Right ventricle myocardium inferior (tissue), 1 donor: ENCODE data around the gene CACNA1D. TPM values are rescaled to one million over a fixed set of nuclear protein-coding genes. Genes with fewer than 3 reads are reported as not detected.
"Not testable (repeated sequence)": the region's sequence is repeated elsewhere in the genome, so short reads cannot be mapped to it uniquely, and the experiment has no call there.

Experiments
- ATAC-seq: fragments of 200-7000 bp; cut with Tn5 transposase; one replicate; pipeline ENCODE4 v1.9.1; 2020; ENCODE audit warnings: mild to moderate bottlenecking, moderate library complexity
- DNase-seq: peaks from one replicate; pipeline ENCODE4 v3.0.0; 2021; ENCODE audit errors: missing footprints
- intact Hi-C: fragments of 100-400 bp; cut with DNase I; formaldehyde crosslinking; loops from one replicate; pipeline ENCODE4 v1.11.0; 2022
- total RNA-seq: library from RNA; stranded (reverse); fragmentation: NEBNext Ultra II Directional; extraction: Animal tissue kit (Norgen Biotek cat#: 25700); gene quantifications from one replicate; pipeline ENCODE4 v1.2.1, GENCODE V29; 2021
- donor health status: DM: no; HTN: yes; CAD: no; lungs with severe emphysema.

The CACNA1D gene
- total RNA-seq, 1 donor from 2014 or later: 1.1 TPM

DNA sequence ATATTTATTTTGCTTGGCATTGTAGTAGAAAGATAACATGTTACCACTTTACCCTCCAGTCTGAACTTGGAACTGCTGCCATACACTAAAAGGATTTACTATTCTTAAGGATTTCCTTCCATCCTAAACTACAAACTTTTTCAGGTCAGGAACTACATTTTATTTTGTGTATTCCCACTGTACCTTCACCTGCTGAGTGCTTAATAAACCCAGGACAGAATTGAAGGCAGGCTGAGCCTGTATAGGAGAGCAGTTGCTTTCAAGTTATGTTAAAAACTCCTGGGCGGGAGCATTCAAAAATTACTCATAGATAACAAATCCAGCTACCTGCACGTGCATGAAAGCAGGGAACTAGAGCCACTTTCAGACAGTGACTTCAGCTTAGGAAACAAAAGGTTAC lies 58.3 kb downstream of the CACNA1D start:
- ATAC-seq: no peak

DNA sequence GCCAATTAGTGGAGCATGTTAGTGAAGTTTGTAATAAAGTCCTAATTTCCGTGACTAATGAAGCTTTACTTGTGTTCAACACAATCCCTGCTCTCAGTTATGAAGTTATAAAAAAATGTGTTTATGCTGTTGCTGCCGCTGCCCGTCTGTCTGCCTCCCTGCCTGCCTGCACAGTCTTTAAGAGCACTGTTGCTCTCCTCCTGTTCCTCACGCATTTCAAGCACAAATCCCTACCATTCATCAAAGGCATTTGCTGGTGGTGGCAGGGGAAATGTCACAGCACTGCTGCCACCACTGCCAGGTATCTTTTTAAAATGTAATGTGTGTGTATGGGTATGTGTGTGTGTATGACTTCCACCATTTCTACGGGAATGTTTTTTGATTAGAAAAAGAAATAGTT lies 58.8 kb downstream of the CACNA1D start:
- no peak for ATAC-seq
- DNase-seq: no peak
- intact Hi-C loops: no loop called here

More for the DNA sequence above, 58.3 kb downstream of the CACNA1D start:
- no peak for DNase-seq
- intact Hi-C loops: no loop called here

- intact Hi-C loops: no loop called here
- ATAC-seq (no peak), DNase-seq (no peak)
These were observed 60.2 kb downstream of the CACNA1D start for GRCh38 chr3:53554559-53555067.

DNA sequence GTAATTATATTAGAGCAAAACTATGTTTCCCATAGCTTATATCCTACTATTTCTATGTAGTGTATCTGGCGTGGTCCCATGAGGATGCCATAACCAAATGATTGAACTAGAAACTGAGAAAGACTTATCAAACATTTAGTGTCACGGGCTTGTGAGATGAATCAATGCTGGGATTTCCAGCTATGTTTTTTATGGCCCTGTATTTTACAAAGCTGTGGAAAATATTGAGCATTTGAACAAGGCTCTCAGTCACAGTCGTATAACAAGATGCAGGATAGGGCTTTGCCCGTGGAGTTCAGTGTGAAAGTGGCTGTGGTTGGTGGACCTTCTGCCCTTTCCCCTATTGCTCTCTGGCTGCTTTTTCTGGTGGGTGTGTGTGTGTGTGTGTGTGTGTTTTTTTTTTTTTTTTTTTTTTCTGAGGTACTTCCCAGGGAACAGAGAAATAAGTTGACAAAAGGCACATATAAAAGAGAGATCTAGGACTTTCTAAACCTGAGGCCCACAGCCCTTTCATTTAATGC lies 60.7 kb downstream of the CACNA1D start:
- intact Hi-C loops: no loop called here
- ATAC-seq: no peak

GRCh38 chr3:53566461-53567145 lies 72.2 kb downstream of the CACNA1D start:
- ATAC-seq: no peak
- no peak for DNase-seq
- intact Hi-C loops: no loop called here

More for the DNA sequence above, 60.7 kb downstream of the CACNA1D start:
- no peak for DNase-seq

- no peak for DNase-seq
- intact Hi-C loops: no loop called here
- ATAC-seq: no peak
These were observed 75.7 kb downstream of the CACNA1D start for GRCh38 chr3:53570081-53570480.

DNA sequence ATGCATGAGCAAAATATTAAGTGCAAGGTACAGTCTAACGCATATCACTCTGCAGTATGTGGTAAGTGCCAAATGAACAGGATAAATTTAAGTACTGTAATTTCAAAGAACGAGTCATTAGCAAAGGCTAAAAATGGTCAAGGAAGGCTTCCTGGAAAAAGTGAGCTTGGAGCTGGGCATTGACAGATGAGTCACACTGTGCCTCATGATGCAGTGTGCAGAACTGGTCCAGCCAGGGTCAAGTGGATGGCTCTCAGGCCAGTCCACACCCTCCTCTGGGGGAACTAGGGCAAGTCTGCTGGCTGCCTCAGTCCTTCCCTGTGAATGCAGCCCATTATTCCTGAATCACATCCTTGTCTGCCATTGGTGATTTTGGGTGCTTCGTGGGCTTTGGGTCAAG lies 76.3 kb downstream of the CACNA1D start:
- no peak for ATAC-seq
- intact Hi-C loops: no loop called here
- DNase-seq: no peak

DNA sequence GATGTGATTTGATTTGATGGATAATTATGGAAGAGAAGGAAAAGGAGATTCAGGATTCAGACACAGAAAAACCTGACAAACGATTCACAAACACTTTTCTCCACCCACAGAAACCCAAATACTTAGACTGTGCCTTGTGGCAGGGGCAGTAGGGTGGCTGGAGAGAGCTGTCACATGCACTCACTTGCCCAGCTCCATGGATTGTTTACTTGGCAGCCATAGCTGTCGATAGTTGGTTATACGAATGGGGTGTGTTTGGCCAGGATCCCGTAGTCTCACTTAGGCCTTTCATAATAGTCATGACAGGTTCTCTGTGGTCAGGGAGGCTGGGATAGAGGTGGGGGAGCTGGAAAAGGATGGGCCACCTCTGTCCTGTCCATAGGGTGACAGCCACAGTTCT lies 76.9 kb downstream of the CACNA1D start:
- DNase-seq (no peak), ATAC-seq (no peak)
- intact Hi-C loops: no loop called here

GRCh38 chr3:53572184-53572583 lies 77.8 kb downstream of the CACNA1D start:
- ATAC-seq, intact Hi-C loops, DNase-seq: not testable (repeated sequence)

DNA sequence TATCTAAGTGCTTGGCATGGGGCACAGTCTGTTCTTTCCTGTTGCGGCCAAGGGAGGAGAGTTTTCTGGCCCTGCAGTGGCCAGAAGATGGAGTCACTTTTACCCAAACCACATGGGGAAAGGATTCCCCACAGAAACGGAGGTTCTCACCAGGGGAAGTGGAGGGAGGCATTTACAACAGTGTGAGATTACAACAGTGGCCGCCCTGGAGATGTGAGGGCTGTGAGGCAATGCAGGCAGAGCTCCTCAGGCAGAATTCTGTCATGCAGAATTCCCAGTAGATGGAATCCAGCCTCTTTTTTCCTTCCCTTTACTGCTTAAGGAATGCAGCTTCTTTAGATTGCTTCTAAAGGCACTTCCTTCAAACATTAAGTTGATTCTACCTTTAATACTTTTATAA lies 83.1 kb downstream of the CACNA1D start:
- no peak for DNase-seq
- ATAC-seq: no peak
- intact Hi-C loops: no loop called here

- ATAC-seq (no peak), DNase-seq (no peak)
- intact Hi-C loops: no loop called here
These were observed 85.2 kb downstream of the CACNA1D start for GRCh38 chr3:53579636-53580035.

GRCh38 chr3:53581671-53582070 lies 87.3 kb downstream of the CACNA1D start:
- no peak for DNase-seq
- no peak for ATAC-seq
- intact Hi-C loops: no loop called here

DNA sequence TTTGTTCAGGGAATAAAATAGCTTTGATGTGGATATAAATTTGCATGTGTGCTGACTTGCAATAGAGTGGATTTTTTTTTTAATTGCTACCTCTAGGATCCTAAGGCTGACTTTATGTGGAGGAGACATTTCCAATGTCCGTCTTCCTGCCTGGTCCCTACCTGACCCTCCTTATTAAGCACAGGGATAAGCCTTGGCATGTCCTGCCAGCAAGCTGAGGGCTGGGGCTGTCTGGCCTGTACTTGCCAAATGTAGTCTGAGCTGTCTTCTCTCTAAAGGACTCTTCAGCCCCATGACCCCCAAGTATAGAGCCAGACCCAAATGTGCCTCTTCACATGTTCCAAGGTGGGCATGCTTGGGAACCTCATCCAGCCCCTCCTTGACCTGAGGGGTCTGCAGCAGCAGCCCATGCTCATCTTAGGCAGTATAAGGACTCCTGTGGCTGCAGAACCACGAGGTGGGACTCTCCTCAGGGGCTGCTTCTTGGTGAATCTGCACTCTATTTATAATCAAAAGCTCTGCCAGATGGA lies 88.8 kb downstream of the CACNA1D start:
- ATAC-seq (no peak), DNase-seq (no peak)
- intact Hi-C loops: no loop called here

DNA sequence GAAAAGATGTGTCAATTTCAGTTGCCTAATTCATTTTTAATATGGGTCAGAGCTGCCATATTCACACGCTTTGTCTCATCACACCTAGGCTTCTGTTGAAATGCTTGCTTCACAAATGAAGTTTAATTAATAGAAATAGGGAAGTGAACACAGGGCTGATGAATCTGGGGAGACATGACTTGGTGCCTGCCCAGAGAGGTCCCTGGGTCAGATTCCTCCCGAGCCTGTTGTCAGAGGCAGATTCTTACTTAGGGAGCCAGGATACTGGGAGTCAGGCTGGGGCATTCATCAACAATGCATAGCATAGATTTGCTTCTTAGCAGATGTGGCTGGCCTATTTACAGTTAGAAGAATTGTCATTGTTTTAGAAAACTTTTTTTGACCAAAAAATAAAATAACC lies 90.6 kb downstream of the CACNA1D start:
- ATAC-seq: no peak
- intact Hi-C loops: no loop called here
- DNase-seq: no peak

DNA sequence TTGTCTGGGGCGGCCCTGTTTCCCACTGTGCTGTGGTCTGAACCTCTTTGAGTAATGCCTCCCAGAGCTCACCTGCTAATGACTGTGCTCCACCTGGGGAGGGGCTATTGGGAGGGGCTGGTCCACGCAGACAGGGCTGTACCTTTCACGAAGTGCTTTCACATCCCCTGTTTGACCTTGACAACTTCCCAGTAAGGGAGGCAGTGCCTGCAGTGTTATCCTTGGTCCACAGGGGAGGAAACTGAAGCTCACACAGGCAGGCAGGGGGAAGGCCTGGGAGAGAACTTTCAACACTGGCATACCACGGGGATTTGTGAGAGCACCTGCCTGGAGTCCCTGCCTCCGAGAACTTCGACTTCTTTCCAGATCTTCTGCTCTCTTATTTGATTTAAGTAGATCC lies 91.2 kb downstream of the CACNA1D start:
- intact Hi-C loops: no loop called here
- DNase-seq (no peak), ATAC-seq (no peak)

DNA sequence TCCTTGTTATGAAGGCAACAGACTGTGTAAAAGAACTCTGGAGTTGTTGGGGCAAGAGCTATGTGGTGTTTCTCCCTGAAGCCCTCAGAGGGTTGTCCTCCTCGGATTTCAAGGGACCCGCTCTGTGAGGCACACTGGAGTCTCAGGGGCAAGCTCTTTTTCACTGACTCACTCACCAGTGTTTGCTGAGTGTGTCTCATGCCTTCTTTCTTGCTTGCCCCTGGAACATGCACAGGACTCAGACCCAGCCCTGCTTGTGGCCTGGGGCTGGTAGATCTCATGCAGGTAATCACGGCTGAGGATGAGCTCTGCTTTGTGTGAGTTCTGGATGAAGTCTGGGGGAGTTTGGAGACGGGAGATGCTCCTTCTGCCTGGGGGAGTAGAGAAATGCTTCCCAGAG lies 93.7 kb downstream of the CACNA1D start:
- ATAC-seq (no peak), DNase-seq (no peak)
- intact Hi-C loops: no loop called here

DNA sequence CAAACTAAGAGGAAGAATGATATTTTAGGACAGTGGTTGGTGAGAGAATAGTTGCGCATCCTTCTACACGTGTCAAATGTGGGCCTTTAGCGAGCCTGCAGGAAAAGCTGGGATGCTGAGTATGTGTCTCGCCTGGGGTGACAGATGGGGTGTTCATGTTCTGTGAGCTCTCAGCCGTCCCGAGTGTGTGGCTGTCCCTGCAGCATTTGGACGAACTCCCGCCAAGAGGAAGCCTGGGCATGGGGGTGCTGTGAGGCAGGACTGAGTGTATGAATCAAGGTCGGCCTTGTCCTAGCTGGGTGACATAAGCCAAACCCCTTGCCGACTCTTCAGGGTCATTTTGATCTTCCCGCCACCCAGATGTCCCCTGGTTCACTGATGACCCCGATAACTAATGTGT lies 94.8 kb downstream of the CACNA1D start:
- no peak for DNase-seq
- ATAC-seq: no peak
- intact Hi-C loops: no loop called here

DNA sequence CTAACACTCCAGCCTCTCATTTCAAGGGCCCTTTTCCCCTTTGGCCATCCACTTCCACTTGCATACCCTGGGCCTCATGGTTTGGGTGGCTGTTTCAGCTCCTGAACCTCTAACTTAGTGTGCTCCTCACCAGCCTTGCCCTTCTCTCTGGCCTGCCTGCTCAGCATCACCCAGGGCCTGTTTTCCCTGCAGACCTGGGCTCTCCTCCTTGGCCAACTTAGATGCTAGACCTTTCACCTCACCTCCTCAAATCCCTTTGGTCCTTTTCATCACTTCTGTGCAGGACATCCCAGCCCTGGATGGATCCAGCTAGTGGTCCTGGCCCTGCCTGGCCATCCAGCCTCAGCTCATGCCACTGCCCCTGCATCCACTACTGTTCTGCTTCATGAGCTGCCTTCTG lies 95.4 kb downstream of the CACNA1D start:
- intact Hi-C loops: no loop called here
- no peak for ATAC-seq
- DNase-seq: no peak

- intact Hi-C loops: no loop called here
- ATAC-seq: no peak
These were observed 96.2 kb downstream of the CACNA1D start for GRCh38 chr3:53590606-53591005.

GRCh38 chr3:53591646-53592045 lies 97.2 kb downstream of the CACNA1D start:
- ATAC-seq (no peak), DNase-seq (no peak)
- intact Hi-C loops: no loop called here

More at GRCh38 chr3:53590606-53591005, 96.2 kb downstream of the CACNA1D start:
- no peak for DNase-seq
